Trophoblast cell (in vitro differentiated cells and primary cell): ENCODE data around the gene EML6.

Source experiments
- DNase-seq, 2 donors: peaks; one replicate each; pipeline ENCODE4 v3.0.0-alpha.2; 2016
- H2AFZ ChIP-seq: 2 replicates; pipeline ENCODE4 v1.6.1; 2013; ENCODE audit warnings: low read length, moderate library complexity, mild to moderate bottlenecking; ENCODE audit not compliant: insufficient read depth, poor library complexity
- H2AK5ac ChIP-seq: 2 replicates; pipeline ENCODE4 v1.6.1; 2013; ENCODE audit warnings: mild to moderate bottlenecking, low read length
- H2BK120ac ChIP-seq: 2 replicates; pipeline ENCODE4 v1.6.1; 2013; ENCODE audit warnings: low read length, mild to moderate bottlenecking, moderate library complexity; ENCODE audit not compliant: insufficient read depth, poor library complexity
- H2BK12ac ChIP-seq: 2 replicates; pipeline ENCODE4 v1.6.1; 2013; ENCODE audit warnings: mild to moderate bottlenecking, low read length, moderate library complexity
- H2BK5ac ChIP-seq: 2 replicates; pipeline ENCODE4 v1.6.1; 2013; ENCODE audit warnings: low read length, low read depth, moderate library complexity, mild to moderate bottlenecking; ENCODE audit not compliant: poor library complexity
- H3K14ac ChIP-seq: 2 replicates; pipeline ENCODE4 v1.6.1; 2013; ENCODE audit warnings: mild to moderate bottlenecking, low read length
- H3K18ac ChIP-seq: 2 replicates; pipeline ENCODE4 v1.6.1; 2013; ENCODE audit warnings: mild to moderate bottlenecking, low read length
- H3K23ac ChIP-seq: 2 replicates; pipeline ENCODE4 v1.6.1; 2013; ENCODE audit warnings: low read length
- H3K27ac ChIP-seq: 2 replicates; pipeline ENCODE4 v1.5.1; 2013; ENCODE audit warnings: low read depth, mild to moderate bottlenecking, inconsistent platforms, low read length, moderate library complexity
- H3K27me3 ChIP-seq: 2 replicates; pipeline ENCODE4 v1.6.1; 2013; ENCODE audit warnings: inconsistent platforms, mild to moderate bottlenecking, low read length, moderate library complexity; ENCODE audit not compliant: insufficient read depth
- H3K36me3 ChIP-seq, 2 experiments: 1 replicate in 1 of 2; 2 replicates in 1 of 2; pipeline ENCODE4 v1.6.1; 2013; ENCODE audit warnings: low read length in 2 of 2, mild to moderate bottlenecking in 2 of 2, moderate library complexity in 1 of 2; ENCODE audit not compliant: insufficient read depth in 2 of 2, control insufficient read depth in 1 of 2
- H3K4ac ChIP-seq: 2 replicates; pipeline ENCODE4 v1.6.1; 2013; ENCODE audit warnings: low read depth, mild to moderate bottlenecking, low read length, moderate library complexity
- H3K4me1 ChIP-seq, 2 experiments: 1 replicate in 1 of 2; 2 replicates in 1 of 2; pipeline ENCODE4 v1.6.1; 2013; ENCODE audit warnings: low read length in 2 of 2, mild to moderate bottlenecking in 2 of 2, moderate library complexity in 1 of 2; ENCODE audit not compliant: insufficient read depth in 2 of 2, control insufficient read depth in 1 of 2
- H3K4me2 ChIP-seq: 2 replicates; pipeline ENCODE4 v1.6.1; 2013; ENCODE audit warnings: inconsistent platforms, mild to moderate bottlenecking, low read length, moderate library complexity
- H3K4me3 ChIP-seq: 2 replicates; pipeline ENCODE4 v1.5.1; 2013; ENCODE audit warnings: mild to moderate bottlenecking, low read depth, low read length, inconsistent platforms
- H3K79me1 ChIP-seq: one replicate; pipeline ENCODE4 v1.6.1; 2013; ENCODE audit warnings: low read length
- H3K79me2 ChIP-seq: 2 replicates; pipeline ENCODE4 v1.6.1; 2013; ENCODE audit warnings: low read length, mild to moderate bottlenecking; ENCODE audit not compliant: control insufficient read depth, insufficient read depth, poor library complexity
- H3K9ac ChIP-seq: 2 replicates; pipeline ENCODE4 v1.6.1; 2013; ENCODE audit warnings: mild to moderate bottlenecking, low read length
- H3K9me3 ChIP-seq: 2 replicates; pipeline ENCODE4 v1.6.1; 2013; ENCODE audit warnings: low read depth, mild to moderate bottlenecking, control low read depth, inconsistent platforms, low read length; ENCODE audit not compliant: insufficient read depth
- H4K12ac ChIP-seq: 2 replicates; pipeline ENCODE4 v1.6.1; 2013; ENCODE audit warnings: low read depth, mild to moderate bottlenecking, low read length, moderate library complexity
- H4K8ac ChIP-seq: 2 replicates; pipeline ENCODE4 v1.6.1; 2013; ENCODE audit warnings: low read depth, mild to moderate bottlenecking, low read length, moderate library complexity
- H4K91ac ChIP-seq: one replicate; pipeline ENCODE4 v1.6.1; 2013; ENCODE audit warnings: low read depth, mild to moderate bottlenecking, low read length, moderate library complexity
- WGBS: extraction: QIAGEN DNeasy Blood & Tissue Kit; methylation state at CpG from one replicate; pipeline ENCODE4 v1.1.7; 2013; ENCODE audit warnings: missing lambda C conversion rate; ENCODE audit not compliant: insufficient read length, insufficient coverage; ENCODE audit errors: extremely low coverage; 5-methylcytosine and 5-hydroxymethylcytosine counted together

The EML6 gene

DNA sequence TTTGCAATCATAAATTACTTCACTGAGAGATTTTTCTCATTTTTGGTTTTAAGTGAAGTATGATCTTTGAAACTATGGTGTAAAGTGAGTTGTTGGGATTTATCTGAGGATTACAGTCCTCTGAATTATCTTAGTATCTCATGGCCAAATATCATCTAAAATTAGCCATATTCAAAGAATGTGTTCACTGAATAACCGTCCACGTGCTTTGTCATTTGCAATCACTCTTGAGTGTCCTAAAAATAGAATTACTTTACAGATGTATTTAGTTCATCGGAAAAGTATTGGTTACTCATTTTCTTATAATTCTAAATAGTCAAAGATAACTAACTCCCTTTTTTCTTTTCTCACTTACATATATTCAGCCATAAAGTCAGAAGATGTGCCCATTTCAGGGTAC is 185.5 kb downstream of the EML6 start:
- no peak overlapping the region for H3K23ac ChIP-seq
- H3K79me1 ChIP-seq = no peaks in the 10 kb centered on the region
- H3K9ac ChIP-seq = no peak overlapping the region
- H3K27ac ChIP-seq = no peak overlapping the region
- H3K4me3 ChIP-seq = no peak overlapping the region
- no peaks in the 10 kb centered on the region for H3K79me2 ChIP-seq
- H4K91ac ChIP-seq = no peak overlapping the region
- no peak overlapping the region for H3K14ac ChIP-seq
- no peak overlapping the region for H3K18ac ChIP-seq
- H3K4ac ChIP-seq = no peak overlapping the region
- no peaks in the 10 kb centered on the region for H3K36me3 ChIP-seq
- peaks cover 0 to 4% of the 10 kb centered on the region in 2 experiments for H3K4me1 ChIP-seq
- H2BK12ac ChIP-seq = no peak overlapping the region
- H3K9me3 ChIP-seq = no peaks in the 10 kb centered on the region
- no peak overlapping the region for H2AFZ ChIP-seq
- no peak overlapping the region for H3K4me2 ChIP-seq
- H4K12ac ChIP-seq = no peak overlapping the region
- no peak overlapping the region for H2BK5ac ChIP-seq
- H2BK120ac ChIP-seq = no peak overlapping the region
- H4K8ac ChIP-seq = no peak overlapping the region
- no peak overlapping the region for H2AK5ac ChIP-seq
- DNase-seq = peak; percentile 18 to 84
- no peaks in the 10 kb centered on the region for H3K27me3 ChIP-seq
- no CpG with 5 or more reads among the region's 3 CpGs for WGBS

GRCh38 chr2:54912305-54912704 is 188.8 kb downstream of the EML6 start:
- Histone ChIP-seq H2AFZ (no peak overlapping the region), H3K36me3 (no peaks in the 10 kb centered on the region), H3K4me2 (no peak overlapping the region), H2AK5ac (no peak overlapping the region), H3K27me3 (no peaks in the 10 kb centered on the region), H3K4me3 (no peak overlapping the region), H3K9ac (no peak overlapping the region), H3K4me1 (no peaks in the 10 kb centered on the region), H3K23ac (no peak overlapping the region), H4K8ac (no peak overlapping the region), H3K79me1 (no peaks in the 10 kb centered on the region), H2BK12ac (no peak overlapping the region), H2BK5ac (no peak overlapping the region), H4K91ac (no peak overlapping the region), H3K79me2 (no peaks in the 10 kb centered on the region), H3K18ac (no peak overlapping the region), H2BK120ac (no peak overlapping the region), H3K4ac (no peak overlapping the region), H3K14ac (no peak overlapping the region), H4K12ac (no peak overlapping the region), H3K27ac (no peak overlapping the region), H3K9me3 (no peaks in the 10 kb centered on the region)
- WGBS = no CpG with 5 or more reads among the region's 4 CpGs
- DNase-seq = no peak

- no peak overlapping the region for H3K18ac ChIP-seq
- WGBS = no CpG with 5 or more reads among the region's 1 CpG
Measured at GRCh38 chr2:54912893-54913292, 189.4 kb downstream of the EML6 start.

GRCh38 chr2:54914637-54915036 is 191.2 kb downstream of the EML6 start:
- H4K91ac ChIP-seq = no peak overlapping the region
- H3K23ac ChIP-seq = no peak overlapping the region
- DNase-seq = no peak
- H2BK5ac ChIP-seq = no peak overlapping the region
- H2AK5ac ChIP-seq = no peak overlapping the region
- no peak overlapping the region for H2AFZ ChIP-seq
- no peak overlapping the region for H3K18ac ChIP-seq
- H4K12ac ChIP-seq = no peak overlapping the region
- no peak overlapping the region for H3K4ac ChIP-seq
- H2BK12ac ChIP-seq = no peak overlapping the region
- no peaks in the 10 kb centered on the region for H3K4me1 ChIP-seq
- H4K8ac ChIP-seq = no peak overlapping the region
- no peak overlapping the region for H3K4me2 ChIP-seq
- no peak overlapping the region for H3K27ac ChIP-seq
- H3K9ac ChIP-seq = no peak overlapping the region
- no CpG with 5 or more reads among the region's 2 CpGs for WGBS
- H3K79me2 ChIP-seq = no peaks in the 10 kb centered on the region
- no peaks in the 10 kb centered on the region for H3K9me3 ChIP-seq
- H3K4me3 ChIP-seq = no peak overlapping the region
- H3K79me1 ChIP-seq = no peaks in the 10 kb centered on the region
- no peak overlapping the region for H2BK120ac ChIP-seq
- no peaks in the 10 kb centered on the region for H3K36me3 ChIP-seq
- H3K14ac ChIP-seq = no peak overlapping the region
- H3K27me3 ChIP-seq = no peaks in the 10 kb centered on the region

More at GRCh38 chr2:54912893-54913292, 189.4 kb downstream of the EML6 start:
- Histone ChIP-seq H3K4me3 (no peak overlapping the region), H3K23ac (no peak overlapping the region), H2BK5ac (no peak overlapping the region), H3K36me3 (no peaks in the 10 kb centered on the region), H3K27ac (no peak overlapping the region), H3K4me1 (no peaks in the 10 kb centered on the region), H3K9ac (no peak overlapping the region), H2AFZ (no peak overlapping the region), H3K79me1 (no peaks in the 10 kb centered on the region), H3K4me2 (no peak overlapping the region), H3K14ac (no peak overlapping the region), H3K27me3 (no peaks in the 10 kb centered on the region), H3K79me2 (no peaks in the 10 kb centered on the region), H2AK5ac (no peak overlapping the region), H2BK120ac (no peak overlapping the region), H4K12ac (no peak overlapping the region), H2BK12ac (no peak overlapping the region), H3K4ac (no peak overlapping the region), H4K91ac (no peak overlapping the region), H3K9me3 (no peaks in the 10 kb centered on the region), H4K8ac (no peak overlapping the region)
- DNase-seq = no peak
